Measurements from ENCODE around the gene GPAT3.

DNA sequence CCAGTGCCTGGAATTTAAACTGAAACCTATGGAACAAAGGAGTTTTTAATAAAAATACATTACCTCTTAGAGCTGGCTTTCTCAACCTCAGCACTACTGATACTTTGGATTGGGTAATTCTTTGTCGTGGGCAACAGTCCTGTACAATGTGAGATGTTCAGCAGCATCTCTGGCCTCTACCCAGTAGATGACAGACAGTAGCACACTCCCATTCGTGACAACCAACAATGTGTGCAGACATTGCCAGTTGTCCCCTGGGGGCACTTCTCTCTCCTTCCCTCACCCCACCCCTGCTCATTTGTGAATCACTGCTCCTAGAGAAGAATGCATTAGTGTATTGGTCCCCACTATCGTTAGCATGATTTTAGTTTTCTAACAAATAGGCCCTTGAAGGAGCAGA is 16.2 kb downstream of the GPAT3 start:
- TF ChIP-seq CTCF (conservative IDR thresholded peaks at IDR 0.05; ENCODE audit: low read length) (no peak), EZH2phosphoT487 (IDR thresholded peaks at IDR 0.05; ENCODE audit: borderline replicate concordance) (no peak)
